HepG2 (cell line): Measurements from ENCODE around the gene TLN1. TPM values are rescaled to one million over a fixed set of nuclear protein-coding genes. Genes with fewer than 3 reads are reported as not detected.
A peak's percentile ranks its signal among the peaks of the same experiment; 100 is the strongest.

Source experiments
- AHDC1 ChIP-seq: sonication (generic); formaldehyde crosslinking; IDR thresholded peaks from 2 replicates; pipeline ENCODE4 v1.5.1; 2020; ENCODE audit warnings: mild to moderate bottlenecking, missing genetic modification reagents, borderline replicate concordance
- ARID4A ChIP-seq: sonication (generic); formaldehyde crosslinking; IDR thresholded peaks from 2 replicates; pipeline ENCODE4 v1.5.0; 2020; ENCODE audit warnings: mild to moderate bottlenecking, missing genetic modification reagents, borderline replicate concordance
- DDIT3 ChIP-seq: sonication (generic); formaldehyde crosslinking; IDR thresholded peaks from 2 replicates; pipeline ENCODE4 v1.4.0; 2020; ENCODE audit warnings: mild to moderate bottlenecking, missing genetic modification reagents
- GTF2F1 ChIP-seq: fragments of 150-350 bp; IDR thresholded peaks from 2 replicates; pipeline ENCODE4 v1.6.1; 2014; ENCODE audit warnings: low read length
- HDAC1 ChIP-seq: sonication (generic); formaldehyde crosslinking; IDR thresholded peaks from 2 replicates; pipeline ENCODE4 v1.5.1; 2020; ENCODE audit warnings: mild to moderate bottlenecking, missing genetic modification reagents
- MATR3 ChIP-seq: sonication (generic); formaldehyde crosslinking; IDR thresholded peaks from 2 replicates; pipeline ENCODE4 v1.4.0; 2020; ENCODE audit warnings: missing genetic modification reagents
- MBD4 ChIP-seq: IDR thresholded peaks from 2 replicates; pipeline ENCODE4 v1.6.1; 2012; ENCODE audit warnings: low read length, inconsistent platforms, borderline replicate concordance
- PATZ1 ChIP-seq: sonication (generic); formaldehyde crosslinking; IDR thresholded peaks from 2 replicates; pipeline ENCODE4 v1.4.0; 2020; ENCODE audit warnings: missing genetic modification reagents
- SAP130 ChIP-seq: IDR thresholded peaks from 2 replicates; pipeline ENCODE4 v1.6.1; 2016; ENCODE audit warnings: low read depth
- ZKSCAN8 ChIP-seq: IDR thresholded peaks from 2 replicates; pipeline ENCODE4 v1.6.1; 2016; ENCODE audit warnings: borderline replicate concordance, missing genetic modification reagents, missing compliant biosample characterization
- ZNF572 ChIP-seq: sonication (generic); formaldehyde crosslinking; IDR thresholded peaks from 2 replicates; pipeline ENCODE4 v1.5.1; 2020; ENCODE audit warnings: mild to moderate bottlenecking, missing genetic modification reagents
- ZNF614 ChIP-seq: IDR thresholded peaks from 2 replicates; pipeline ENCODE4 v1.6.1; 2018; ENCODE audit warnings: missing biosample characterization, missing genetic modification reagents, inconsistent platforms, borderline replicate concordance
- ZNF704 ChIP-seq: sonication (generic); formaldehyde crosslinking; IDR thresholded peaks from 2 replicates; pipeline ENCODE4 v1.8.1; 2023; ENCODE audit warnings: mild to moderate bottlenecking, inconsistent platforms, moderate library complexity, missing genetic modification reagents, borderline replicate concordance
- ZNF780A ChIP-seq: sonication (generic); formaldehyde crosslinking; IDR thresholded peaks from 2 replicates; pipeline ENCODE4 v1.8.0; 2022; ENCODE audit warnings: mild to moderate bottlenecking, missing genetic modification reagents, moderate library complexity
- polyA plus RNA-seq, 8 experiments: library from polyadenylated mRNA; depleted of rRNA in 3 of 8; stranded (reverse) in 7 of 8; unstranded in 1 of 8; fragments of >200 nt; fragmentation: Illumina TruSeq in 4 of 8; extraction: Trizol in 4 of 8; gene quantifications; 2 replicates each; pipeline versions ENCODE4 v1.2.1 to v1.2.3, GENCODE V29; 2011 to 2016; ENCODE audit warnings: low read depth in 4 of 8, missing spikeins in 1 of 8, mixed read lengths in 1 of 8; ENCODE audit not compliant: insufficient read depth in 1 of 8
- total RNA-seq, 5 experiments: library from RNA; depleted of rRNA; stranded (reverse); fragments of >200 nt; fragmentation: Illumina TruSeq; extraction: Trizol; gene quantifications; 2 replicates each; pipeline ENCODE4 v1.2.3, GENCODE V29; 2016; ENCODE audit warnings: low read depth in 1 of 5

TLN1 gene
- total and polyA plus RNA-seq, 2 of the 13 experiments (the other 11 are each of a cell fraction or from before 2014, with no cell fraction given), result 35.2 to 51.8 TPM

GRCh38 chr9:35732800-35733541 is 976 bp upstream of the TLN1 start (continued):
- TF ChIP-seq ARID4A, result peak; percentile 11; the same call in 1 of the 2 replicates
- TF ChIP-seq HDAC1, result 0 out of 2 replicates have a peak, but pooled peaks have one; percentile 6
- TF ChIP-seq GTF2F1, result no peak
- no peak for TF ChIP-seq ZNF704
- TF ChIP-seq MATR3 (CRISPR knock-in tag), result no peak
- no peak for TF ChIP-seq MBD4
- TF ChIP-seq AHDC1 (CRISPR knock-in tag), result no peak; the same call in 1 of the 2 replicates
- TF ChIP-seq ZNF780A, result no peak
- no peak for TF ChIP-seq ZKSCAN8 (CRISPR knock-in tag)
- TF ChIP-seq PATZ1, result 0 out of 2 replicates have a peak, but pooled peaks have one; percentile 7
- no peak for TF ChIP-seq ZNF572 (CRISPR knock-in tag)
- TF ChIP-seq ZNF614 (CRISPR knock-in tag), result no peak
- TF ChIP-seq DDIT3 (CRISPR knock-in tag), result no peak
- TF ChIP-seq SAP130 (CRISPR knock-in tag), result peak; percentile 32; the same call in 1 of the 2 replicates
